SK-MEL-5 (cell line): ENCODE measurements around the gene CIRBP. TPM values are rescaled to one million over a fixed set of nuclear protein-coding genes. Genes with fewer than 3 reads are reported as not detected.

Experiments used
- DNase-seq: peaks from one replicate; pipeline ENCODE4 v3.0.0-alpha.2; 2016; ENCODE audit warnings: low read depth, low spot score
- in situ Hi-C: cut with HindIII; loops from 2 replicates; pipeline ENCODE4 v1.10.0; 2016; ENCODE audit warnings: low sequenced_read_pairs, high pct_unique_total_duplicates, low pct_unique_long_range_greater_than_20kb
- total RNA-seq: library from RNA; depleted of rRNA; stranded (reverse); fragments of >200 nt; shearing (Covaris generic); gene quantifications from 2 replicates; pipeline ENCODE4 v1.2.3, GENCODE V29; 2014

The CIRBP gene
- total RNA-seq, 1 experiment from 2014 or later, result 93.9 TPM

- DNase-seq, result peak; percentile 48
- in situ Hi-C loops, result no loop called here
These were observed 18.5 kb upstream of the CIRBP start for GRCh38 chr19:1250437-1251260.

- in situ Hi-C loops, result no loop called here
- DNase-seq, result peak; percentile 76
These were observed 17.6 kb upstream of the CIRBP start for GRCh38 chr19:1251330-1252220.

- in situ Hi-C loops, result no loop called here
- peak; percentile 59 for DNase-seq
These were observed 16.8 kb upstream of the CIRBP start for GRCh38 chr19:1252221-1252820.

DNA sequence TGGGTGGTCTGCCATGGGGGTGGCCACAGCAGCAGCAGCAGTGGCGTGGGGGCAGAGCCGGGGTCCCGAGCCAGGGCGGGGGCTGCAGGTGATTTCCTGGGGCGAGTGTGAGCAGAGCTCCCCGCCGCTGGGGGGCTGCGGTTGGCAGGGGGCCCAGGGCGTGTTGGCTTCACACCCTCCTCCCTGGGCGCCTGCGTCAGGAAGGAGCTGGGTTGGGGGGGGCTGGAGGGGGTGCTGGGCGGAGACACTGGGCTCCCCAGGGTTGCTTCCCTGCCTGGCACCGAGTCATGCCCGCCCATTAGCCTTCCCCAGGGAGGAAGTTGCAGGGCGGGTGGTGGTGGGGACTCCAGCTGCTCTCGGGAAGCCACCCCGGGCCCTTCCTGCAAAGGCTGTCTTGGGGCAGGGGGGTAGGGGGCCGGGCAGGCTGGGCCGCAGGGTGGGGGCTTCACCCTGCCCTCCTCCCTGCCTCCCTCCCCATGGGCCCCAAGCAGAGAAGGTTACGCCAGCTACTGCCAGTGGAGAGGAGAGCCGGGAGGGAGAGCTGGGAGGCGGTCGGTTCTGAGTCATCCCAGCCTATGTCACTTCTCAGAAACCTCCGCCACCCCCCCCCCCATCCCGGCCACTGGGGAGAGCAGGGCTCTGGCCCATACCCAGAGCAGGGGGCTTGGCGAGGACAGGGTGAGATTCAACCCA is 16.2 kb upstream of the CIRBP start:
- peak; percentile 76 for DNase-seq
- in situ Hi-C loops, result no loop called here

- no peak for DNase-seq
- in situ Hi-C loops, result no loop called here
These were observed 15.5 kb upstream of the CIRBP start for GRCh38 chr19:1253514-1254080.

DNA sequence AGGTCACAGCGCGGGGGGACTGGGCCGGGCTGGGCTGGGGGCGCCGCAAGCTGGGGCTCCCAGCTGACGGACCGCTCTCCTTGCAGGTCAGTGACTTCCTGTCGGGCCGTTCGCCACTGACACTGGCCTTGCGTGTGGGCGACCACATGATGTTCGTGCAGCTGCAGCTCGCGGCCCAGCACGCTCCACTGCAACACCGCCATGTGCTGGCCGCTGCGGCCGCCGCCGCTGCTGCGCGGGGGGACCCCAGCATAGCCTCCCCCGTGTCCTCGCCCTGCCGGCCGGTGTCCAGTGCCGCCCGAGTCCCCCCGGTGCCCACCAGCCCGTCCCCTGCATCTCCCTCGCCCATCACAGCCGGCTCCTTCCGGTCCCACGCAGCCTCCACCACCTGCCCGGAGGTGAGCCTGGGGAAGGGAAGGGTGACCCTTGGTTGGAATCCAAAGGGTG is 15.0 kb upstream of the CIRBP start:
- in situ Hi-C loops, result no loop called here
- no peak for DNase-seq

GRCh38 chr19:1254530-1255185 is 14.5 kb upstream of the CIRBP start:
- no peak for DNase-seq
- in situ Hi-C loops, result no loop called here

DNA sequence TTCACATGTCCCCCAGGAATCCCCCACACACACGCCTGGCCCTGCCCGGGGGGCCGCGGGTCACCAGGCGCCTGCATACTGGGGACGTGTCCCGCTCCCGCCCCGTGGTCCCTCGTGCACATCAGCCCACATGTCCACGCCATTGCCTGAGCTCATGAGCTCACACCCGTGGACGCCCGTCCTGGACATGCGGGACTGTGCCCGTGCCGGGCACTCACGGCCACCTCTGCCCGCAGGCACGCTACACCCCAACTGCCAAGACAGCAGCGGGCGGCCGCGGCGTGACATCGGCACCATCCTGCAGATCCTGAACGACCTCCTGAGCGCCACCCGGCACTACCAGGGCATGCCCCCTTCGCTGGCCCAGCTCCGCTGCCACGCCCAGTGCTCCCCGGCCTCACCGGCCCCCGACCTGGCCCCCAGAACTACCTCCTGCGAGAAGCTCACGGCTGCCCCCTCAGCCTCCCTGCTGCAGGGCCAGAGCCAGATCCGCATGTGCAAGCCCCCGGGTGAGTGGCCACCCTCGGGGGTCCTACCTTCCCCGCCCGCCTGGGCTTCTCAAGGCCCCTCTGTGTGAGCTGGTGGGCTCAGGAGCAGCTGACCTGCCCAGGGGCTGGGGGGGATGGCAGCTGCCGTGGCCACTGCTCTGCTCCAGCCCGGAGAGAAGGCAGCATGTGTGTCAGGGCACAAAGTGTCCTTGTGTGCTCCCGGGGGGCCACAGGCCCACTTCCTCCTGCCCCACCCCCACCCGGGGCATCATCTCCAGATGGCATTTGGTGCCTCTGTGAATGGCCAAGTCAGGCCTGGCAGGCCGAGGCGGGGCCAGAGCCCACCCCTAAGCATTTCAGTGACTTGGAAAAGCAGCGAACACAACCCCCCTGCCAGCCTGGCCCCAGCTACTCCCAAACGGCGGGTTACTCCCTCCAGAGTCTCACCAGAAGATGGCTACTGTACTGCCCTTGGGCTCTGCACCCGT is 13.7 kb upstream of the CIRBP start:
- in situ Hi-C loops, result no loop called here
- DNase-seq, result no peak

DNA sequence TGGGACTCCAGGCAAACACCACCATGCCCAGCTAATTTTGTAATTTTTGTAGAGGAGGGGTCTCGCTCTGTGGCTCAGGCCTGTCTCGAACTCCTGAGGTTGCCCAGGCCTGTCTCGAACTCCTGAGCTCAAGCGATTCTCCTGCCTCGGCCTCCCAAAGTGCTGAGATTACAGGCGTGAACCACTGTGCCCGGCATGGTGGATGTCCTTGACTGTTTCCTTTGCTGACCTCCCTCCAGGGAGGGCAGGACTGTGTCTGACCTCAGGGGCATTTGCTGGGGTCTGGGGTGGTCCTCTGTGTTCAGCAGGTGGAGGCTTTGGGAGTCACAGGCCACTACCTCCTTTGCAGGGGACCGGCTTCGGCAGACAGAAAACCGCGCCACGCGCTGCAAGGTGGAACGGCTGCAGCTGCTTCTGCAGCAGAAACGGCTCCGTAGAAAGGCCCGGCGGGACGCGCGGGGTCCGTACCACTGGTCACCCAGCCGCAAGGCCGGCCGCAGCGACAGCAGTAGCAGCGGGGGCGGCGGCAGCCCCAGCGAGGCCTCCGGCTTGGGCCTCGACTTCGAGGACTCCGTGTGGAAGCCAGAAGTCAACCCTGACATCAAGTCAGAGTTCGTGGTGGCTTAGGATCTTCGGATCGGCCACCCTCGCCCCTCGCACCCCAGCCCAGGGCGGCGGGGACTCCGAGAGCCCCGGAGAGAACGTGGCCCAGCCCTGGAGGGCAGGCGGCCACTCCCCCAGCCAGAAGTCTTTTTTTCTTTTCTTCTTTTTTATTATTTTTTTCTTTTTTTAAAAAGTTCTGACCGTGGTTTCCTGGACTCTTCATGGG is 12.3 kb upstream of the CIRBP start:
- no peak for DNase-seq

DNA sequence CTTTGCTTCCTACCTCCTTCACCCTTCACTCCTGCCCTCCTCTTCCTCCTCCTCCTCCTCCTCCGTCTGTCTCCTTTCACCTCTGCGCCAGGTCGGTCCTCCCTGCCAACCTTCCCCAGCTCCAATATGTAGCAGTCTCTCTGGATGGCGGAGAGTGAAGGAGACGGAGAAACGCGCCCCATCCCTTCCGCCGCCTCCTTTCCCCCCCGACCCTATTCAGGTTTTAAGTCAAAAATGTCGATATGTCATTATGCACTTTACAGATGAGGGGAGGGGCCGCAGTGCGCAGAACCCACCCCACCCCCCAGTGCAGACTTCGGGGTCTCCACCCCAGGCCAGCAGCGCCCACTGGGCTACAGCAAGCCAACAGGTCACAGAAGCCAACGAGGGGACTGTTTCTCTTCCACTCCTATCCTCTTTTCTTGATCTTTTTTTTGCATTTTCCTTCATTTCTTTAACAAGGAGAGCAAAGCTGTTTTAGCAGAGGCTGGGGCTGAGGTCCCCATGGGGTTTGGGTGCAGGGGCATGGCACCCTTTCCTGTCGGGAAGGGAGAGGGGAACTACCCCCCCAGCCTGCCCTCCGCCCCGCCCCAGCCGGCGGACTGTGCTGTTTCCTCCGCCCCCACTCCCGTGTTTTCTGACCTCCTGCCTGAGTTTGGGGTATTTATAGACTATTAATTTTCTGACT is 11.5 kb upstream of the CIRBP start:
- in situ Hi-C loops, result no loop called here
- no peak for DNase-seq

More for the DNA sequence above, 12.3 kb upstream of the CIRBP start:
- in situ Hi-C loops, result no loop called here

GRCh38 chr19:1258163-1258492 is 11.0 kb upstream of the CIRBP start:
- no peak for DNase-seq
- in situ Hi-C loops, result no loop called here

- in situ Hi-C loops, result no loop called here
These were observed 10.4 kb upstream of the CIRBP start for GRCh38 chr19:1258707-1259205.

GRCh38 chr19:1259206-1259875 is 9.8 kb upstream of the CIRBP start:
- peak; percentile 56 for DNase-seq
- in situ Hi-C loops, result no loop called here

More at GRCh38 chr19:1258707-1259205, 10.4 kb upstream of the CIRBP start:
- DNase-seq, result no peak
